IgD-negative memory B cell (primary cell): ENCODE measurements around the gene OR10G2. TPM values are rescaled to one million over a fixed set of nuclear protein-coding genes. Genes with fewer than 3 reads are reported as not detected.

Experiments used
- H3K27ac Mint-ChIP-seq, 3 donors: one replicate each; pipeline ENCODE4 v1.8.0; 2020 to 2022; ENCODE audit warnings: mild to moderate bottlenecking in 3 of 3, mixed read lengths in 3 of 3, moderate library complexity in 1 of 3
- H3K27me3 Mint-ChIP-seq: one replicate; pipeline ENCODE4 v1.8.0; 2021; ENCODE audit warnings: mixed read lengths
- H3K36me3 Mint-ChIP-seq: one replicate; pipeline ENCODE4 v1.8.0; 2020; ENCODE audit warnings: mild to moderate bottlenecking, mixed read lengths
- H3K4me1 Mint-ChIP-seq, 3 donors: one replicate each; pipeline ENCODE4 v1.8.0; 2020 to 2022; ENCODE audit warnings: mixed read lengths in 3 of 3, mild to moderate bottlenecking in 1 of 3
- H3K4me3 Mint-ChIP-seq, 4 donors: one replicate each; pipeline ENCODE4 v1.8.0; 2020 to 2022; ENCODE audit warnings: mild to moderate bottlenecking in 4 of 4, mixed read lengths in 4 of 4, moderate library complexity in 3 of 4
- H3K9me3 Mint-ChIP-seq, 3 donors: one replicate each; pipeline ENCODE4 v1.8.0; 2020 to 2021; ENCODE audit warnings: mixed read lengths in 3 of 3, mild to moderate bottlenecking in 1 of 3
- polyA plus RNA-seq: library from polyadenylated mRNA; unstranded; fragments of 300-500 nt; fragmentation: Illumina TruSeq; gene quantifications from one replicate; pipeline ENCODE4 v1.2.3, GENCODE V29; 2021

The OR10G2 gene, protein sequence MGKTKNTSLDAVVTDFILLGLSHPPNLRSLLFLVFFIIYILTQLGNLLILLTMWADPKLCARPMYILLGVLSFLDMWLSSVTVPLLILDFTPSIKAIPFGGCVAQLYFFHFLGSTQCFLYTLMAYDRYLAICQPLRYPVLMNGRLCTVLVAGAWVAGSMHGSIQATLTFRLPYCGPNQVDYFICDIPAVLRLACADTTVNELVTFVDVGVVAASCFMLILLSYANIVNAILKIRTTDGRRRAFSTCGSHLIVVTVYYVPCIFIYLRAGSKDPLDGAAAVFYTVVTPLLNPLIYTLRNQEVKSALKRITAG
- not detected for polyA plus RNA-seq

DNA sequence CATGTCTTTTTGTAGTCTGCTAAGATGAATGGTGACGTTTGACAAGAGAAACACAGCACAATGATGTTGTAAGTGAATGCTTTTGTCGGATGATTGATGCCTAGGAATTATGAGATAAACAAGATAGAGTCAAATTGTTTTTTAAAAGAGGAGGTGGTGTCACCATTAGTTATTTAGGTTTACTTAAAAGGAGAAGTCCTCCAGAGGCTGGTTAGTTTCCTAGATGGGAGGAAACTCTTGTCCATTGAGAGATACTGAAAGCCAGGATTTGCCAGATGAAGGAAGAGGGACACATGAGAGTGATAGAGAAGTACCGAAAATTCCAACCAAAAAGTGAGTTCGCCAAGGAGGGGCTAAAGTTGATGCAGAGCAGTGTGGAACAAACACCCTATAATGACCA is at the start of gene OR10G2:
Gene OR10G2 (minus strand): TSS at position 101 of the 400 bp plus-strand sequence. CDS start 98 bp downstream, at position 3.
- Mint-ChIP-seq H3K36me3 (no peaks in the 10 kb centered on the region), H3K9me3 (peaks cover 0 to 5% (median 5%) of the 10 kb centered on the region in 3 donors), H3K27me3 (peaks cover 2% of the 10 kb centered on the region), H3K27ac (no peak within 1 kb of the TSS), H3K4me1 (no peaks in the 10 kb centered on the region), H3K4me3 (no peak within 1 kb of the TSS)

- peaks cover 1% of the 10 kb centered on the region for H3K36me3 Mint-ChIP-seq
- no peak overlapping the region for H3K27ac Mint-ChIP-seq
- no peaks in the 10 kb centered on the region for H3K4me1 Mint-ChIP-seq
- H3K4me3 Mint-ChIP-seq: no peak overlapping the region
- H3K9me3 Mint-ChIP-seq: peaks cover 0 to 11% (median 3%) of the 10 kb centered on the region in 3 donors
- peaks cover 3% of the 10 kb centered on the region for H3K27me3 Mint-ChIP-seq
Measured at GRCh38 chr14:21680072-21680471, 45.3 kb upstream of the OR10G2 start.

- H3K27ac Mint-ChIP-seq: no peak overlapping the region
- peaks cover 0 to 16% (median 3%) of the 10 kb centered on the region in 3 donors for H3K9me3 Mint-ChIP-seq
- peaks cover 3% of the 10 kb centered on the region for H3K27me3 Mint-ChIP-seq
Measured at GRCh38 chr14:21675566-21675965, 40.8 kb upstream of the OR10G2 start.

GRCh38 chr14:21673718-21674117 is 39.0 kb upstream of the OR10G2 start, which contains the start of gene OR4E1:
TSS of gene OR4E1 (minus strand) at chr14:21673818. CDS start at chr14:21670935, 2,883 bp downstream.
- no peak within 1 kb of the TSS for H3K27ac Mint-ChIP-seq
- H3K4me3 Mint-ChIP-seq: no peak within 1 kb of the TSS
- peaks cover 1% of the 10 kb centered on the region for H3K36me3 Mint-ChIP-seq
- peaks cover 0 to 16% (median 3%) of the 10 kb centered on the region in 3 donors for H3K9me3 Mint-ChIP-seq
- H3K4me1 Mint-ChIP-seq: peaks cover 0 to 3% (median 0%) of the 10 kb centered on the region in 3 donors
- H3K27me3 Mint-ChIP-seq: peaks cover 4% of the 10 kb centered on the region

More at GRCh38 chr14:21675566-21675965, 40.8 kb upstream of the OR10G2 start:
- Mint-ChIP-seq H3K36me3 (peaks cover 1% of the 10 kb centered on the region), H3K4me1 (peaks cover 0 to 3% (median 0%) of the 10 kb centered on the region in 3 donors), H3K4me3 (no peak overlapping the region)

- peaks cover 1% of the 10 kb centered on the region for H3K36me3 Mint-ChIP-seq
Measured at GRCh38 chr14:21672116-21672515, 37.4 kb upstream of the OR10G2 start.

GRCh38 chr14:21671371-21671770 is 36.6 kb upstream of the OR10G2 start:
- peaks cover 1% of the 10 kb centered on the region for H3K27me3 Mint-ChIP-seq
- H3K36me3 Mint-ChIP-seq: no peaks in the 10 kb centered on the region
- H3K4me1 Mint-ChIP-seq: peaks cover 0 to 3% (median 0%) of the 10 kb centered on the region in 3 donors
- H3K9me3 Mint-ChIP-seq: peaks cover 0 to 12% (median 3%) of the 10 kb centered on the region in 3 donors
- no peak overlapping the region for H3K27ac Mint-ChIP-seq
- H3K4me3 Mint-ChIP-seq: no peak overlapping the region

More at GRCh38 chr14:21672116-21672515, 37.4 kb upstream of the OR10G2 start:
- H3K27ac Mint-ChIP-seq: no peak overlapping the region
- H3K4me1 Mint-ChIP-seq: peaks cover 0 to 3% (median 0%) of the 10 kb centered on the region in 3 donors
- H3K9me3 Mint-ChIP-seq: peaks cover 0 to 13% (median 3%) of the 10 kb centered on the region in 3 donors
- H3K27me3 Mint-ChIP-seq: peaks cover 1% of the 10 kb centered on the region
- H3K4me3 Mint-ChIP-seq: no peak overlapping the region

DNA sequence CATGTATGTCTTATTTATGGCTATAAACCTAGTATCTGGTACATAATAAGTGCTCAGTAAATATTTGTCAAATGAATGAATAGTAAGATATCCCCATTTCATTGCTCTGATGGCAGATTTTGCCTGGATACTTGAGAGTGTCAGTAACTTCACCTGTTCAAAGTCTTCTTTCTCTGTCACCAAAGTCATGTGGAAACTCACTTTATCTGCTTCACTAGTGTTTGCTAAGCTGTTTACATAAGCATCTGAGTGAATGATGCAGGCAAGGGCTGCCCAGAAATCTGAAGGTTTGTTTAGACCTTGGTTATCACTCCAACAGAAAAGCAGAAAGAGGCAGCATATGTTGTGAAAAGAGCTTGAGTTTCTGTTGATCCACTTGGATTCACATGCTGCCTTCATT is 34.5 kb upstream of the OR10G2 start:
- Mint-ChIP-seq H3K4me3 (no peak overlapping the region), H3K4me1 (peaks cover 0 to 3% (median 0%) of the 10 kb centered on the region in 3 donors), H3K36me3 (no peaks in the 10 kb centered on the region), H3K9me3 (peaks cover 0 to 4% (median 1%) of the 10 kb centered on the region in 3 donors), H3K27me3 (peaks cover 1% of the 10 kb centered on the region), H3K27ac (no peak overlapping the region)

- H3K4me3 Mint-ChIP-seq: no peak overlapping the region
- no peaks in the 10 kb centered on the region for H3K36me3 Mint-ChIP-seq
- no peak overlapping the region for H3K27ac Mint-ChIP-seq
- H3K27me3 Mint-ChIP-seq: peaks cover 1% of the 10 kb centered on the region
- H3K4me1 Mint-ChIP-seq: peaks cover 0 to 3% (median 0%) of the 10 kb centered on the region in 3 donors
- H3K9me3 Mint-ChIP-seq: peaks cover 0 to 4% (median 3%) of the 10 kb centered on the region in 3 donors
Measured at GRCh38 chr14:21668377-21668776, 33.6 kb upstream of the OR10G2 start.

GRCh38 chr14:21656980-21657379 is 22.2 kb upstream of the OR10G2 start:
- Mint-ChIP-seq H3K4me3 (no peak overlapping the region), H3K27ac (no peak overlapping the region)

GRCh38 chr14:21654215-21654614 is 19.5 kb upstream of the OR10G2 start:
- Mint-ChIP-seq H3K36me3 (no peaks in the 10 kb centered on the region), H3K4me1 (peaks cover 0 to 2% (median 0%) of the 10 kb centered on the region in 3 donors), H3K9me3 (peaks cover 0 to 2% (median 0%) of the 10 kb centered on the region in 3 donors), H3K27ac (no peak overlapping the region), H3K4me3 (peak overlapping the region in 1 of 4 donors; percentile 6), H3K27me3 (peaks cover 2% of the 10 kb centered on the region)

More at GRCh38 chr14:21656980-21657379, 22.2 kb upstream of the OR10G2 start:
- Mint-ChIP-seq H3K4me1 (peaks cover 0 to 2% (median 0%) of the 10 kb centered on the region in 3 donors), H3K9me3 (peaks cover 0 to 2% (median 0%) of the 10 kb centered on the region in 3 donors), H3K27me3 (peaks cover 2% of the 10 kb centered on the region), H3K36me3 (peaks cover 1% of the 10 kb centered on the region)

DNA sequence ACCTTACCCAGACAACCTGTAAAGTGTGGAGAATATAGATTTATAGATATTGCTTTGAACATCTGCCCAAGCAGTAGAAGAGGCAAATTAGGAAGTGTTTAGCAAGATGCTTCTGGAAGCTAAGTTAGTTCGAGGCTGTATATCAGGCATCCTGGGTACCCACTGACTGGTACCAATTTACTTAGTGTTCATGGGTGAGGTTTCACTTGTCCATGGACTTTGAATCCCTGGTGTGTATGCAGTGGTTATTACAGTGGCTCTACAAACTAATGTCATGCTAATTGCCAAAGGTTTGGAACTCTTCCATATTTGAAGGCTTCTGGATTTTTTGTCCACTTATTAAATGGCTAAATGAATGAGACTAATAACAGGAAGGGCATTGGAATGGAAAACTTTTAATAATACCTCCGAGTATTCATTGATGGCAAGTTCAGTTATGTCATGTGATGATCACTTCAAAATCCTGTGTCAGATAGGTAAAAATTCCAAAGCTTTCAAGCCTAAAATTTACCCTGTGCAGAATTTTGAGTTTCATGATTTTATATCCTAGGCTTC is 18.7 kb upstream of the OR10G2 start, which contains the start of gene OR4E2:
Gene OR4E2 (plus strand): TSS at position 505 of the 555 bp plus-strand sequence. CDS start 11,248 bp downstream, outside the sequence.
- no peaks in the 10 kb centered on the region for H3K9me3 Mint-ChIP-seq

DNA sequence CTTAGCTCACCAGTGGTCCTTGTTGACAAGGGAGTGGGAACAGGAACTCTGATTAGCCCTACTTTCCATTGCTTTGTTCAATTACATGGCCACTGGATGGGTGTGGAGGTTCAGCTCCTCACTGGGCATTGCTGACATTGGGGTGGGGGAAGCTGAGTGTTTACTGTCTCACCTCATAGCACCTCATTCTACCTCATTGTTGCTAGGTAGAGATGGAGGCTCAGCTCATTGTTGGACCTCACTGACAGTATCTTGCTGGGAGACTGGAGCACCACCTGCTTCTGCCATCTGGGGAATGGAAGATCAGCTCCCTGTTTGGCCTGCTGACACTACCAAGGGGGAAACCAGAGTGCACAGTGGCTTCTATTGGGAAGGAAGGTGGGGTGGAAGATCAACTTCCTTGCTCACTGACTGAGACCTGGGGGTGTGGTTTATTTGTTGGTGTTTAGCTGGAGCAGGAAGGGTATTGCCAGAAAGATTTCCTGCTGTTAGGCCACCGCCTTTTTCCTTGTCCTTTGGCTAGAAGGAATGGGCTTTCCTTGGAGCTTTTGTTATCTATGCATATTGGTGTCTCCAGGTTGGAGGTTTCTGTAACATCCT is 17.6 kb upstream of the OR10G2 start:
- H3K27me3 Mint-ChIP-seq: peaks cover 2% of the 10 kb centered on the region
- H3K4me1 Mint-ChIP-seq: no peaks in the 10 kb centered on the region
- H3K36me3 Mint-ChIP-seq: no peaks in the 10 kb centered on the region
- H3K9me3 Mint-ChIP-seq: peaks cover 0 to 2% (median 0%) of the 10 kb centered on the region in 3 donors
- H3K4me3 Mint-ChIP-seq: no peak overlapping the region
- no peak overlapping the region for H3K27ac Mint-ChIP-seq

More for the DNA sequence above, 18.7 kb upstream of the OR10G2 start, which contains the start of gene OR4E2:
- Mint-ChIP-seq H3K27me3 (peaks cover 2% of the 10 kb centered on the region), H3K36me3 (no peaks in the 10 kb centered on the region), H3K27ac (no peak within 1 kb of the TSS), H3K4me3 (peak within 1 kb of the TSS in 1 of 4 donors; percentile 6), H3K4me1 (peaks cover 0 to under 1% (median 0%) of the 10 kb centered on the region in 3 donors)

DNA sequence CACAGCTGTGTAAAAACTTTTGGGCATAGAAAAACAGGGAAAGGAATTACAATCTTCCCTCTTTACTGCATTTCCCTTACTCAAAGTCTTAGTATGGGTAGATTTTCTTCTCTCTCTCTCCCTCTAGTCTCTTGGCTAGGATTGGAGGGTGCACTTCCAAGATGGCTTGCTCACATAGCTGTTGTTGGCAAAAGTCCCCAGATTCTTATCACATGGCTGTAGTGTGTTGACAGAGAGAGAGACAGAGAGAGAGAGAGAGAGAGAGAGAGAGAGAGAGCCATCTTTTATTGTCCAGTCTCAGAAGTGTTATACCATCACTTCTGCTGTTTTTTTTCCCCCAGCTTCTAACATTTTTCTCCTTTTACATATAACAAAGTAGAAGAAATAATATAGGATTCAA is 12.6 kb upstream of the OR10G2 start:
- Mint-ChIP-seq H3K27me3 (no peaks in the 10 kb centered on the region), H3K4me3 (peak overlapping the region in 1 of 4 donors; percentile 37), H3K27ac (no peak overlapping the region)

DNA sequence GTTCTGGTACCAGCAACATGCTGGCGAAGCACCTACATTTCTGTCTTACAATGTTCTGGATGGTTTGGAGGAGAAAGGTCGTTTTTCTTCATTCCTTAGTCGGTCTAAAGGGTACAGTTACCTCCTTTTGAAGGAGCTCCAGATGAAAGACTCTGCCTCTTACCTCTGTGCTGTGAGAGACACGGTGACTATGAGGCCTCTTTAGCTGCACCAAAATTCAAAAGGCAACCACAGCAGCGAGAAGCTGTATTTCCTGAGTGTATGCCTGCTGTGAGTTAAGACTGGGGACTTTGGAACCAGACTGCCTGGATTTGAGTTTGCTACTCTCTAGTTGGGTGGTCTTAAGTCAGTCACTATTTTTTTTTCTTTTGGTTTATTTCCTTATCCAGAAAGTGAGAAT is 8.7 kb upstream of the OR10G2 start:
- Mint-ChIP-seq H3K36me3 (peaks cover 2% of the 10 kb centered on the region), H3K27me3 (no peaks in the 10 kb centered on the region), H3K4me1 (peaks cover 0 to 2% (median 0%) of the 10 kb centered on the region in 3 donors), H3K27ac (no peak overlapping the region), H3K9me3 (peaks cover 0 to 4% (median 2%) of the 10 kb centered on the region in 3 donors), H3K4me3 (no peak overlapping the region)

More for the DNA sequence above, 12.6 kb upstream of the OR10G2 start:
- Mint-ChIP-seq H3K4me1 (no peaks in the 10 kb centered on the region), H3K9me3 (peaks cover 0 to 4% (median 0%) of the 10 kb centered on the region in 3 donors), H3K36me3 (no peaks in the 10 kb centered on the region)

GRCh38 chr14:21642683-21643082 is 7.9 kb upstream of the OR10G2 start:
- H3K27ac Mint-ChIP-seq: no peak overlapping the region
- peaks cover 2% of the 10 kb centered on the region for H3K36me3 Mint-ChIP-seq
- no peaks in the 10 kb centered on the region for H3K27me3 Mint-ChIP-seq
- H3K9me3 Mint-ChIP-seq: peaks cover 0 to 4% (median 2%) of the 10 kb centered on the region in 3 donors
- peaks cover 0 to 2% (median 0%) of the 10 kb centered on the region in 3 donors for H3K4me1 Mint-ChIP-seq
- no peak overlapping the region for H3K4me3 Mint-ChIP-seq
